DND-41 (cell line): ENCODE data around the gene NUMA1.

Experiments used
- ATAC-seq: fragments of 200-7000 bp; cut with Tn5 transposase; 3 replicates; pipeline ENCODE4 v1.9.1; 2021; ENCODE audit warnings: low read depth; ENCODE audit not compliant: insufficient read depth
- DNase-seq: peaks from one replicate; pipeline ENCODE4 v3.0.0-alpha.2; 2020
- H2AFZ ChIP-seq: 2 replicates; pipeline ENCODE4 v1.6.0; 2012; ENCODE audit warnings: low read depth, low read length
- H3K27ac ChIP-seq: 2 replicates; pipeline ENCODE4 v1.5.1; 2012; ENCODE audit warnings: low read length, inconsistent platforms
- H3K27me3 ChIP-seq: fragments of 200-600 bp; sonication (generic); 2 replicates; pipeline ENCODE4 v1.6.0; 2012; ENCODE audit warnings: low read length, mild to moderate bottlenecking, inconsistent platforms; ENCODE audit not compliant: insufficient read depth, poor library complexity
- H3K36me3 ChIP-seq: 2 replicates; pipeline ENCODE4 v1.5.1; 2012; ENCODE audit warnings: low read length, inconsistent platforms; ENCODE audit not compliant: insufficient read depth
- H3K4me1 ChIP-seq: 2 replicates; pipeline ENCODE4 v1.5.1; 2012; ENCODE audit warnings: mild to moderate bottlenecking, low read length; ENCODE audit not compliant: insufficient read depth
- H3K4me2 ChIP-seq: 2 replicates; pipeline ENCODE4 v1.6.0; 2012; ENCODE audit warnings: mild to moderate bottlenecking, moderate library complexity, low read length, inconsistent platforms; ENCODE audit not compliant: insufficient read depth
- H3K4me3 ChIP-seq, 2 experiments: fragments of 200-600 bp in 1 of 2; shearing (Covaris generic) in 1 of 2; 2 replicates each; pipeline ENCODE4 v1.5.1; 2012 to 2016; ENCODE audit warnings: inconsistent platforms in 2 of 2, low read length in 2 of 2, mild to moderate bottlenecking in 2 of 2, low read depth in 1 of 2, moderate library complexity in 1 of 2
- H3K79me2 ChIP-seq: 2 replicates; pipeline ENCODE4 v1.6.0; 2012; ENCODE audit warnings: low read length, inconsistent platforms; ENCODE audit not compliant: insufficient read depth
- H3K9ac ChIP-seq: 2 replicates; pipeline ENCODE4 v1.6.0; 2012; ENCODE audit warnings: low read depth, mild to moderate bottlenecking, inconsistent platforms, low read length, moderate library complexity
- H3K9me3 ChIP-seq: 2 replicates; pipeline ENCODE4 v1.5.1; 2012; ENCODE audit warnings: low read length, moderate library complexity, mild to moderate bottlenecking, inconsistent platforms; ENCODE audit not compliant: insufficient read depth, severe bottlenecking
- H4K20me1 ChIP-seq: 2 replicates; pipeline ENCODE4 v1.6.0; 2012; ENCODE audit warnings: low read length; ENCODE audit not compliant: insufficient read depth
- CTCF ChIP-seq: IDR thresholded peaks from 2 replicates; pipeline ENCODE4 v1.5.1; 2012; ENCODE audit warnings: borderline replicate concordance, low read length, moderate library complexity, mild to moderate bottlenecking; ENCODE audit not compliant: poor library complexity, severe bottlenecking; ENCODE audit errors: extremely low read depth
- EZH2 ChIP-seq: IDR thresholded peaks from 3 replicates; pipeline ENCODE4 v1.6.1; 2012; ENCODE audit warnings: borderline replicate concordance, low read depth, mild to moderate bottlenecking, moderate library complexity, low read length, inconsistent platforms; ENCODE audit not compliant: severe bottlenecking

NUMA1 gene

GRCh38 chr11:72122607-72123006 is 42.3 kb upstream of the NUMA1 start:
- Histone ChIP-seq H3K4me1 (no peaks in the 10 kb centered on the region), H3K27me3 (no peaks in the 10 kb centered on the region), H3K4me2 (no peak overlapping the region), H3K36me3 (no peaks in the 10 kb centered on the region), H3K9ac (no peak overlapping the region), H3K4me3 (no peak overlapping the region), H3K9me3 (peaks cover 18% of the 10 kb centered on the region), H4K20me1 (no peaks in the 10 kb centered on the region), H2AFZ (no peak overlapping the region), H3K79me2 (no peaks in the 10 kb centered on the region), H3K27ac (no peak overlapping the region)
- DNase-seq (no peak), ATAC-seq (no peak)
- TF ChIP-seq EZH2 (no peak), CTCF (no peak)

DNA sequence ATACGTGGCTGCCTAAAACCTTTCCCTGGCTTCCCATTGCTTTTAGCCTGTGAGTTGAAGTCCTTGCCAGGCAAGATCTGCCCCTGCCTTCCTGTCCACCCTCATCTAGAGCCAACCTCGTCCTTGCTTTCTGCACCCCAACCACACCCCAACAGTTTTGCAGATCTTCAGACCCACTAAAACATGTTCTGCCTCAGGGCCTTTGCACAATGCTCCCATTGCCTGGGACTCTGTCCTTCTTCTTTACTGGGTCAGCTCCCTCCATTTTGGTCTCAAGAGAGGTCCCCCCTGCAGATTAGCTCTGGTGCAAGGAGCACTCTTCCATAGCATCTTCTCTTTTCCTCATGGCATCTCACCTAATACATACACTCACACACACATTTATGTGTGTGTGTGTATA is 40.6 kb upstream of the NUMA1 start:
- Histone ChIP-seq H3K27me3 (no peaks in the 10 kb centered on the region), H3K4me2 (no peak overlapping the region), H3K9ac (no peak overlapping the region), H4K20me1 (no peaks in the 10 kb centered on the region), H3K27ac (no peak overlapping the region), H3K36me3 (no peaks in the 10 kb centered on the region), H2AFZ (no peak overlapping the region), H3K9me3 (peaks cover 11% of the 10 kb centered on the region), H3K4me1 (no peaks in the 10 kb centered on the region), H3K79me2 (no peaks in the 10 kb centered on the region), H3K4me3 (no peak overlapping the region)
- TF ChIP-seq EZH2 (no peak), CTCF (no peak)
- DNase-seq, result no peak
- no peak for ATAC-seq

GRCh38 chr11:72119198-72119597 is 38.9 kb upstream of the NUMA1 start:
- no peak overlapping the region for H3K4me2 ChIP-seq
- H3K9ac ChIP-seq, result no peak overlapping the region
- H2AFZ ChIP-seq, result no peak overlapping the region
- H3K36me3 ChIP-seq, result no peaks in the 10 kb centered on the region
- DNase-seq (no peak), ATAC-seq (no peak)
- no peaks in the 10 kb centered on the region for H3K79me2 ChIP-seq
- H3K4me1 ChIP-seq, result no peaks in the 10 kb centered on the region
- TF ChIP-seq EZH2 (no peak), CTCF (no peak)
- no peak overlapping the region for H3K27ac ChIP-seq
- H3K27me3 ChIP-seq, result no peaks in the 10 kb centered on the region
- no peaks in the 10 kb centered on the region for H4K20me1 ChIP-seq
- H3K9me3 ChIP-seq, result peaks cover 3% of the 10 kb centered on the region
- no peak overlapping the region for H3K4me3 ChIP-seq

GRCh38 chr11:72116019-72116755 is 35.8 kb upstream of the NUMA1 start:
- no peaks in the 10 kb centered on the region for H3K36me3 ChIP-seq
- ATAC-seq, result no peak
- H3K27me3 ChIP-seq, result no peaks in the 10 kb centered on the region
- peaks cover 16% of the 10 kb centered on the region for H3K4me1 ChIP-seq
- no peak overlapping the region for H3K27ac ChIP-seq
- no peak overlapping the region for H3K4me3 ChIP-seq
- H3K9me3 ChIP-seq, result no peaks in the 10 kb centered on the region
- H4K20me1 ChIP-seq, result no peaks in the 10 kb centered on the region
- no peak overlapping the region for H3K9ac ChIP-seq
- TF ChIP-seq CTCF (no peak), EZH2 (no peak)
- H3K4me2 ChIP-seq, result no peak overlapping the region
- peaks cover 8% of the 10 kb centered on the region for H3K79me2 ChIP-seq
- DNase-seq, result no peak
- 0 out of 2 replicates have a peak overlapping the region, but pooled peaks have one; percentile 8 for H2AFZ ChIP-seq
